Mucosa of descending colon (tissue), 3 donors: ENCODE results near the gene CLIC5. TPM values are rescaled to one million over a fixed set of nuclear protein-coding genes. Genes with fewer than 3 reads are reported as not detected.

Experiments used
- ATAC-seq: fragments of 200-7000 bp; cut with Tn5 transposase; one replicate; pipeline ENCODE4 v1.9.1; 2020; ENCODE audit warnings: mild to moderate bottlenecking, moderate library complexity
- DNase-seq, 3 donors: peaks; one replicate each; pipeline ENCODE4 v3.0.0-alpha.2; 2020
- H3K36me3 ChIP-seq: fragments of 200-600 bp; one replicate; pipeline ENCODE4 v1.8.0; 2021; ENCODE audit warnings: low read depth, mild to moderate bottlenecking
- H3K4me1 ChIP-seq: fragments of 200-600 bp; one replicate; pipeline ENCODE4 v1.8.0; 2021; ENCODE audit warnings: low read depth, mild to moderate bottlenecking
- H3K4me3 ChIP-seq: fragments of 200-600 bp; one replicate; pipeline ENCODE4 v1.8.0; 2021; ENCODE audit warnings: mild to moderate bottlenecking
- H3K9me3 ChIP-seq: fragments of 200-600 bp; one replicate; pipeline ENCODE4 v1.8.0; 2021; ENCODE audit warnings: mild to moderate bottlenecking
- intact Hi-C, 2 donors: fragments of 100-400 bp; cut with DNase I in 1 of 2; cut with micrococcal nuclease in 1 of 2; formaldehyde crosslinking; loops; one replicate each; pipeline versions ENCODE4 v1.11.0 to v1.11.1; 2022; cut with DNase I, micrococcal nuclease
- total RNA-seq, 3 donors: library from RNA; stranded (reverse); fragmentation: NEBNext Ultra II Directional in 2 of 3; extraction: Animal tissue kit (Norgen Biotek cat#: 25700) in 2 of 3; gene quantifications; one replicate each; pipeline versions ENCODE4 v1.2.1 to v1.2.4, GENCODE V29; 2021 to 2023
- TF ChIP-seq, protein P1 (sequence below): fragments of 200-600 bp; IDR thresholded peaks from one replicate; pipeline ENCODE4 v1.8.0; 2022; ENCODE audit warnings: antibody characterized with exemption, mild to moderate bottlenecking
- donor health status: DM: no; HTN: no; CAD: no; lungs with moderate emphysema.
- donor health status: DM: no; HTN: no; CAD: no.
- donor health status: DM: no; HTN: yes; CAD: no.

The CLIC5 gene
- total RNA-seq, 3 donors from 2014 or later, result 149 to 242 (median 215) TPM

DNA sequence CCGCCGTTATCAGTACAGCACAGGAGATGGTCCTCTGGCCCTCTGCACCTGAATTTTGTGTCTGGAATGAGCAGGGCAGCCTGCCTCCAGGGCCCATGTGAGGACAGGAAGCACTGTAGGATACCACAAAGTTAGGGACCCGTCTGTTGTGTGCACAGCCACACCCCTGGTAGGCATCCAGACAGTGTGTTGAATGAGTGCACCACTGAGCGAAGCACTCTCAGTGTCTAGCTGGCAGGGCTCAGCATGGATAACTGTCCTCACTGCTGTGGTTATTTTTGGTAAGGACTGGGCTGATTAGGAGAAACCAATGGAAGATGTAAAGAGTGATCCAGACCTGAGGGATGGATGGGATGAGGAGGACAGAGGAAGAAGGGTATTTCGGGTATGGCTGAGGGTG is 178.7 kb downstream of the CLIC5 start:
- DNase-seq (no peak), ATAC-seq (no peak)
- Histone ChIP-seq H3K4me1 (no peaks in the 10 kb centered on the region), H3K36me3 (no peaks in the 10 kb centered on the region), H3K4me3 (no peak overlapping the region), H3K9me3 (no peaks in the 10 kb centered on the region)
- intact Hi-C loops, result no loop called here
- TF ChIP-seq, protein P1, sequence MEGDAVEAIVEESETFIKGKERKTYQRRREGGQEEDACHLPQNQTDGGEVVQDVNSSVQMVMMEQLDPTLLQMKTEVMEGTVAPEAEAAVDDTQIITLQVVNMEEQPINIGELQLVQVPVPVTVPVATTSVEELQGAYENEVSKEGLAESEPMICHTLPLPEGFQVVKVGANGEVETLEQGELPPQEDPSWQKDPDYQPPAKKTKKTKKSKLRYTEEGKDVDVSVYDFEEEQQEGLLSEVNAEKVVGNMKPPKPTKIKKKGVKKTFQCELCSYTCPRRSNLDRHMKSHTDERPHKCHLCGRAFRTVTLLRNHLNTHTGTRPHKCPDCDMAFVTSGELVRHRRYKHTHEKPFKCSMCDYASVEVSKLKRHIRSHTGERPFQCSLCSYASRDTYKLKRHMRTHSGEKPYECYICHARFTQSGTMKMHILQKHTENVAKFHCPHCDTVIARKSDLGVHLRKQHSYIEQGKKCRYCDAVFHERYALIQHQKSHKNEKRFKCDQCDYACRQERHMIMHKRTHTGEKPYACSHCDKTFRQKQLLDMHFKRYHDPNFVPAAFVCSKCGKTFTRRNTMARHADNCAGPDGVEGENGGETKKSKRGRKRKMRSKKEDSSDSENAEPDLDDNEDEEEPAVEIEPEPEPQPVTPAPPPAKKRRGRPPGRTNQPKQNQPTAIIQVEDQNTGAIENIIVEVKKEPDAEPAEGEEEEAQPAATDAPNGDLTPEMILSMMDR, result no peak

DNA sequence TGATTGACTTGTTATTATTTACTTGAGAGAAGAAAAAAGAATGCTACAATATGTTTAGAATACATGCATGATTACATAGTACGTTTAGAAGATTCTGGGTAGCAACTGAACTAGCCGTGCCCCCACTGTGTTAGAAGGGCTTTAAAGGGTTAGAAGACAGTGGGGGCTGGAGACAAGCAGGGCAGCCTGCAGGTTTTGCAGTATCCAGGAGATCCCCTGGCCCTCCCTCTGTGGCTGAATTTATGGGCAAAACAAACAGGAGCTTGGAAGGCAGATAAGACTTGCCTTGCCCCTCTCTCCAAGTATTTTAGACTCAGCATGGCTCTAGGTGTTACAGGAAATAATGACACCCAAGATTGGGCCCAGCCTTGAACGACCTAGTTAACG is 179.2 kb downstream of the CLIC5 start:
- intact Hi-C loops, result no loop called here
- Histone ChIP-seq H3K36me3 (no peaks in the 10 kb centered on the region), H3K4me3 (no peak overlapping the region), H3K4me1 (no peaks in the 10 kb centered on the region), H3K9me3 (no peaks in the 10 kb centered on the region)
- no peak for DNase-seq
- ATAC-seq, result no peak
- TF ChIP-seq, protein P1, result no peak

DNA sequence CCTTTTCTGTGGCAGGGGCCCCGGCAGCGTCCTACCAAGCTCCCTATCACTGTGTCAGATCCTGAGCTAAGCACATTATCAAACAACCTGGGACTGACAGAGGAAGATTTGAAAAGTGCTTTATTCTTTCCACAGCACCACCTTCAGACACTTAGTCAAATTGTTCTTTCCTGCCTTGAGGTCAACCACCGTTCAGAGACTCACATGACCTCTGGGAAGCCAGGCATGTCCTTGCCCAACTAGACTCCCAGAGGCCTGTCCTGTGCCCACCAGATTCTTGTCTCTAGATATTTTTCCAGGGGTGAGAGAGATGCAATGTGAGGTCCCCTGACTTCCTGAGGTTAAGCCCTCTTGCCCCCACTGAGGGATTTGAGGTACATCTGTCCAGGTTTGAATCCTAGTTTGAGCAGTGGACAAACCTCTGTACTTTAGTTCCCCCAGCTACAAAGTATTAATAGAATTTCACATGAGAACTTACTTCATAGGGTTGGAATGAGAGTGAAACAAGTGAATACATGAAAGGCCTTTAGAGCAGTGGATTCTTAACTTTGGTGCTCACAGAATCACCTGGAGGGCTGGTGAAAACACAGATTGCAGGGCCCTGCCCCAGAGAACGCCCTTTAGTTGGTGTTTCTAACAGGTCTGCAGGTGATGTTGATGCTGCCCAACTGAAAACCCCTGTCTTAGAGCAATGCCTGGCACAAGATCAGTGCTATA is 179.8 kb downstream of the CLIC5 start:
- Histone ChIP-seq H3K4me1 (no peaks in the 10 kb centered on the region), H3K36me3 (no peaks in the 10 kb centered on the region), H3K4me3 (no peak overlapping the region), H3K9me3 (no peaks in the 10 kb centered on the region)
- ATAC-seq (no peak), DNase-seq (no peak)
- TF ChIP-seq, protein P1, result no peak
- intact Hi-C loops, result no loop called here

DNA sequence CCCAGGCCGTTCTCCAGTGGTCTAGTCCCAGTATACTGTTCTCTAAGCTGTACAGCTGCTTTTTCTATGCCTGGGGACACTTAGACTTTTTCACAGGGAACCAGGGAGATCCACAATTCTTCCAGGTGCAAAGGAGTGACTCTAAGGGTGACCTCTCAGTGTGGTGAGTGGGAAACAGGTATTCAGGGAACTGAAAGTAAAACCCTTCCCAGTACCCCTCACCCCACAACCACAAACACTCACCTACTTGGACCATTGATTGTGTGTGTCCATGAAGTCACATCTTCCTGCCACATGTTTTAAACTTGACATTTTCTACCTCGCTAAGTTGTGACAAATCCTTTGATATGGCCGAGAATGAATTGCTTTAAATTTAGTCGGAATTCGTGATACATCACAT is 183.6 kb downstream of the CLIC5 start:
- H3K36me3 ChIP-seq, result no peaks in the 10 kb centered on the region
- no peaks in the 10 kb centered on the region for H3K9me3 ChIP-seq
- no peak for ATAC-seq
- no peak for DNase-seq
- intact Hi-C loops, result no loop called here
- no peaks in the 10 kb centered on the region for H3K4me1 ChIP-seq
- TF ChIP-seq, protein P1, result no peak
- no peak overlapping the region for H3K4me3 ChIP-seq

Other genes with a start within 250 kb of the CLIC5 start
- 10 to 100 TPM; 18.5 to 24.2 (median 23.2) TPM for gene ENPP4, start 114.1 kb upstream of the CLIC5 start, total RNA-seq
- gene ENPP5, start 155.1 kb upstream of the CLIC5 start, total RNA-seq, result 1 to 10 TPM; 1.5 to 4.1 (median 4.0) TPM